Common myeloid progenitor, CD34-positive (primary cell): ENCODE data around the gene CCDC61.

Source experiments
- CTCF ChIA-PET: fragments of 350-600 bp; sonication (Branson Sonifier 250); formaldehyde crosslinking; loops from one replicate; lab custom pipeline; 2021; ENCODE audit warnings: antibody characterized with exemption; lab: Charles Lee
- POLR2A ChIA-PET: fragments of 350-600 bp; sonication (Branson Sonifier 250); formaldehyde crosslinking; loops from one replicate; lab custom pipeline; 2021; ENCODE audit warnings: antibody characterized with exemption; lab: Charles Lee
- DNase-seq, 3 donors: peaks; one replicate each; pipeline versions ENCODE4 v3.0.0 to v3.0.0-alpha.2; 2013
- H3K27ac ChIP-seq, 2 experiments: 1 replicate in 1 of 2; 2 replicates in 1 of 2; pipeline ENCODE4 v1.7.0; 2013; ENCODE audit warnings: inconsistent platforms in 2 of 2, low read length in 2 of 2, mild to moderate bottlenecking in 2 of 2, low read depth in 1 of 2, moderate library complexity in 1 of 2; ENCODE audit not compliant: severe bottlenecking in 2 of 2, insufficient read depth in 1 of 2, poor library complexity in 1 of 2
- H3K27me3 ChIP-seq, 5 experiments: replicated peaks in 2 of 5; 1 replicate in 3 of 5; 2 replicates in 2 of 5; pipeline versions ENCODE4 v1.6.1 to v1.7.0; 2013; ENCODE audit warnings: low read length in 4 of 5, mild to moderate bottlenecking in 2 of 5, moderate library complexity in 2 of 5, inconsistent platforms in 1 of 5; ENCODE audit not compliant: insufficient read depth in 5 of 5, control insufficient read depth in 4 of 5
- H3K36me3 ChIP-seq, 4 experiments: 1 replicate in 2 of 4; 2 replicates in 2 of 4; pipeline versions ENCODE4 v1.6.1 to v1.7.0; 2013; ENCODE audit warnings: low read length in 3 of 4, control low read depth in 1 of 4, mild to moderate bottlenecking in 1 of 4; ENCODE audit not compliant: control insufficient read depth in 4 of 4, insufficient read depth in 4 of 4
- H3K4me1 ChIP-seq, 4 experiments: 1 replicate in 3 of 4; 2 replicates in 1 of 4; pipeline versions ENCODE4 v1.6.1 to v1.7.1; 2013; ENCODE audit warnings: low read length in 3 of 4, mild to moderate bottlenecking in 3 of 4, control low read depth in 1 of 4, inconsistent platforms in 1 of 4, moderate library complexity in 1 of 4; ENCODE audit not compliant: control insufficient read depth in 4 of 4, insufficient read depth in 4 of 4; ENCODE audit errors: control extremely low read depth in 1 of 4
- H3K4me3 ChIP-seq, 7 experiments: 1 replicate in 4 of 7; 2 replicates in 3 of 7; pipeline versions ENCODE4 v1.5.1 to v1.7.0; 2013; ENCODE audit warnings: mild to moderate bottlenecking in 7 of 7, low read length in 6 of 7, moderate library complexity in 6 of 7, inconsistent platforms in 2 of 7, low read depth in 2 of 7, control low read depth in 1 of 7; ENCODE audit not compliant: insufficient read depth in 4 of 7, control insufficient read depth in 1 of 7; ENCODE audit errors: extremely low read depth in 1 of 7
- H3K9me3 ChIP-seq, 5 experiments: 1 replicate in 4 of 5; 2 replicates in 1 of 5; pipeline versions ENCODE4 v1.6.1 to v1.7.1; 2013; ENCODE audit warnings: low read length in 4 of 5, mild to moderate bottlenecking in 2 of 5, inconsistent platforms in 1 of 5, low read depth in 1 of 5, moderate library complexity in 1 of 5; ENCODE audit not compliant: control insufficient read depth in 4 of 5, insufficient read depth in 2 of 5; ENCODE audit errors: control extremely low read depth in 1 of 5
- WGBS: methylation state at CpG from one replicate; pipeline ENCODE4 v1.1.5; 2013; ENCODE audit not compliant: insufficient coverage; 5-methylcytosine and 5-hydroxymethylcytosine counted together

Gene CCDC61

DNA sequence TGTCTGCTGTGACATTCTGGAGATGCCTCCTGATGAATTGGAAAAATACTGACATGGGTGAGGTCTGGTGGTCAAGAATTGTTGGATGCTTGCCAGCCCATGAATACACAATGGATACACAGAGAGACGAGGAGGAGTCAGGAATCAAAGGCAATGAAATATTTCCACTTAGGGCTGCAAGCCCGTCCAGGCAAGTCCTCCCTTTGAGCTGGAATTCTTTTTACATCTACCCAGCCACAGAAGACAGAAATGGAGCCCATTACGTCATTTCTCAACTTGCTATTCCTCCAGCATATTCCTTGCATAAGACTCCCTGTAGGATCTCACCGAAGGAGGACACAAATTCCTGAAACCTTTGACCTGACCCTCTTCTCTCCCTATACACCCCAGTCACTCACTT is 61.3 kb downstream of the CCDC61 start:
- 90% methylated on average over 2 of the region's 4 CpGs for WGBS
- no peak for DNase-seq
- POLR2A ChIA-PET, result no interaction called here
- Histone ChIP-seq H3K9me3 (peaks cover 0 to 24% (median 3%) of the 10 kb centered on the region in 5 experiments), H3K36me3 (no peaks in the 10 kb centered on the region), H3K27ac (no peak overlapping the region), H3K27me3 (peaks cover 0 to 76% (median 6%) of the 10 kb centered on the region in 5 experiments), H3K4me1 (no peaks in the 10 kb centered on the region), H3K4me3 (no peak overlapping the region)
- CTCF ChIA-PET, result no interaction called here

DNA sequence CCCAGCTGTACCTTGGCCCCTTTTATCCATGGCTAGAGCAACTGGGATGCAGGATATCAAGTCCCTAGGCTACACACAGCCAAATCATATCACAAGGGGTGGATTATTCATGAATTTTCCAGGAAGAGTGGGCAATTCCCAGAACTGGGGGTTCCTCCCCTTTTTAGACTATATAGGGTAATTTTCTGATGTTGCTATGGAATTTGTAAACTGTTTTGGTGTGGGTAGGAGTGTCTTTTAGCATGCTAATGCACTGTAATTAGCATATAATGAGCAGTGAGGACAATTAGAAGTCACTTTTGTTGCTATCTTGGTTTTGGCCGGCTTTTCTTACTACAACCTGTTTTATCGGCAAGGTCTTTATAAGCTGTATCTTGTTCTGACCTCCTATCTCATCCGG is 63.5 kb downstream of the CCDC61 start:
- Histone ChIP-seq H3K4me3 (no peak overlapping the region), H3K9me3 (peaks cover 0 to 28% (median 3%) of the 10 kb centered on the region in 5 experiments), H3K27ac (no peak overlapping the region), H3K36me3 (no peaks in the 10 kb centered on the region), H3K4me1 (no peaks in the 10 kb centered on the region), H3K27me3 (peaks cover 0 to 80% (median 16%) of the 10 kb centered on the region in 5 experiments)
- POLR2A ChIA-PET, result no interaction called here
- CTCF ChIA-PET, result interaction anchor here (1.4 kb wide), 1 partner anchor 9 kb away, joined by 3 read pairs; no protein-coding TSS in a partner anchor
- 100% methylated on average over 1 of the region's 3 CpGs for WGBS
- no peak for DNase-seq

DNA sequence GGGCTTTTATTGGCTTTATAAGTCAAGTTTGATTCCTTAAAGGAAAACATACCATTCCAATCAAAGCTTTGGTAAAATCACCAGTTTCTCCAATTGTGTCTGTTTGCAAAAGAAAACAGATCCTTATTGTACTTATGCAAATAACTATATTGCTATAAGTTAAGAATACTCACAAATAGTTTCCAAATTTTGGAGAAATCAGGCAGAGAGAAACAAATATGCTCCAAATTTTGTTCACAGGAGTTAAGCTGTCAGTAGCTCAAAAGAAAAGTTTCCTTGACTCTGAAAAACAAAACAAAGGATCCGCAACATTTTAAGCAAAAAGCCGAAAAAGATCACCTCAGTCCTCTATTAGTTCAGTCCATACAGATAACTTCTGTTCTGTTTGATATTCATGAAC is 64.7 kb downstream of the CCDC61 start:
- H3K27ac ChIP-seq, result no peak overlapping the region
- DNase-seq, result peak in 1 of 3 donors; percentile 33
- no peaks in the 10 kb centered on the region for H3K4me1 ChIP-seq
- 100% methylated on average over 2 of the region's 2 CpGs for WGBS
- no peak overlapping the region for H3K4me3 ChIP-seq
- H3K36me3 ChIP-seq, result no peaks in the 10 kb centered on the region
- peaks cover 0 to 28% (median 3%) of the 10 kb centered on the region in 5 experiments for H3K9me3 ChIP-seq
- POLR2A ChIA-PET, result no interaction called here
- peaks cover 0 to 76% (median 16%) of the 10 kb centered on the region in 5 experiments for H3K27me3 ChIP-seq
- CTCF ChIA-PET, result interaction anchor here (1.4 kb wide), 1 partner anchor 10 kb away, joined by 3 read pairs; no protein-coding TSS in a partner anchor

DNA sequence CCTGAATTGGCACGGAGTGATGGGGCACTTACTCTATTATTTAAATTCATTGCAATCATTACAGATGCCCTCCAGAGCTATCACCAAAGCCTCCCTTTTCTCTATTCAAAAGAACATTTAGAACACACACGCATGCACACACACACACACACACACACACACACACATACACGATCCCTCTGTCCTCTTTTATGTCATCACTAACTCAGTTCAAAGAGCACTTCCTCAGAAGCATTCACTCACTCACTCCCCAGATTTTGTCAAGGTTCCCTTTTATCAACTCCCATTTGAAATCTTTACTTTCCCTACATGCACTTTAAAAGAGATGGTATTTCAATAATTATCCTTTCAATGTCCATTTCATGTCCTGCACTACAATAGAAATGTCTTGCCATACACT is 67.9 kb downstream of the CCDC61 start:
- WGBS, result 73% methylated on average over 2 of the region's 3 CpGs
- no peak overlapping the region for H3K4me3 ChIP-seq
- H3K27ac ChIP-seq, result no peak overlapping the region
- ChIA-PET CTCF (interaction anchor here (0.9 to 1.2 kb wide), 2 partner anchors 12 to 203 kb away, joined by 3 to 4 read pairs; no protein-coding TSS in a partner anchor), POLR2A (interaction anchor here (0.6 kb wide), 1 partner anchor 123 kb away, joined by 4 read pairs; no protein-coding TSS in a partner anchor)
- H3K4me1 ChIP-seq, result no peaks in the 10 kb centered on the region
- H3K27me3 ChIP-seq, result peaks cover 6 to 84% (median 37%) of the 10 kb centered on the region in 5 experiments
- peaks cover 0 to 28% (median 3%) of the 10 kb centered on the region in 5 experiments for H3K9me3 ChIP-seq
- no peak for DNase-seq
- no peaks in the 10 kb centered on the region for H3K36me3 ChIP-seq

DNA sequence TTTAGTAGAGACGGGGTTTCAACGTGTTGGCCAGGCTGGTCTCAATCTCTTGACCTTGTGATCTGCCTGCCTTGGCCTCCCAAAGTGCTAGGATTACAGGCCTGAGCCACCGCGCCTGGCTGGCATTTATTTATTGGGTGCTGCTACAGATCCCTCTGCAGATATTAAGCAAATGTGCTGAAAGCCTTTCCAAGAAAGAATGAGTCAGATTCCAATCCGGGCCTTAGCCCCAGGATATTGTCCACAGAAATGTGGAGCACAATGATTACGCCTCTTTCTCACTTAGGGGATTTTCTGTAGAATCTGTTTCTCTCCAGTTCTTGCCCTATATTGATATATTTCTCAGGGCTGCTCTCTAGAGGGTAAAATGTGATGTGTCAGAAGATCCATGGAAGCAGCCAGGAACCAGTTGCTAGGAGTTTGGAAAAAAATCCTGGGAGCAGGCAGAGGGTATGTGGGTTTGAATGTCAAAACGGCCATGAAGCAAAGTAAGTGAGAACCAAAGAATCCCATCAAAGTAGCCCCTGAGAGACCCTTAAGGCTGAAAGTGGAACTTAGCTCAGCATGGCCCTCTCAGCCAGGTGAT is 70.3 kb downstream of the CCDC61 start:
- no peak overlapping the region for H3K27ac ChIP-seq
- H3K27me3 ChIP-seq, result peaks cover 13 to 92% (median 47%) of the 10 kb centered on the region in 5 experiments
- no peaks in the 10 kb centered on the region for H3K36me3 ChIP-seq
- H3K4me1 ChIP-seq, result peaks cover 0 to 8% (median 1%) of the 10 kb centered on the region in 4 experiments
- H3K9me3 ChIP-seq, result peaks cover 0 to 11% (median 2%) of the 10 kb centered on the region in 5 experiments
- ChIA-PET POLR2A (no interaction called here), CTCF (interaction anchor here (1.4 to 2.8 kb wide), 2 partner anchors 36 to 38 kb away, joined by 3 to 9 read pairs; no protein-coding TSS in a partner anchor)
- H3K4me3 ChIP-seq, result no peak overlapping the region
- 72% methylated on average over 6 of the region's 7 CpGs for WGBS
- no peak for DNase-seq

DNA sequence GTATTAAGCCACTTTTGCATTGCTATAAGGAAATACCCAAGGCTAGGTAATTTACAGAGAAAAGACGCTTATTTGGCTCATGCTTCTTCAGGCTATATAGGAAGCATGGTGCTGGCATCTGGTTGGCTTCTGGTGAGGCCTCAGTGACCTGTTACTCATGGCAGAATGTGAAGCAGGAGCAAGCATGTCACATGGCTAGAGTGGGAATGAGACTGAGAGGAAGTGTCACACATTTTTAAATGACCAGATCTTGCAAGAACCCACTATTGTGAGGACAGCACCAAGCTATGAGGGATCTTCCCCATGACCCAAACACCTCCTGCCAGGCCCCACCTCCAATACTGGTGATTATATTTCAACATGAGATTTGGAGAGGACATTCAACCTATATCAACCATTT is 71.2 kb downstream of the CCDC61 start:
- POLR2A ChIA-PET, result no interaction called here
- peaks cover 0 to 5% (median 0%) of the 10 kb centered on the region in 5 experiments for H3K9me3 ChIP-seq
- no peak overlapping the region for H3K4me3 ChIP-seq
- CTCF ChIA-PET, result interaction anchor here (1.2 to 2.8 kb wide), 3 partner anchors 12 to 39 kb away, joined by 3 to 9 read pairs (median 3); no protein-coding TSS in a partner anchor
- DNase-seq, result no peak
- H3K4me1 ChIP-seq, result peaks cover 0 to 8% (median 1%) of the 10 kb centered on the region in 4 experiments
- no peaks in the 10 kb centered on the region for H3K36me3 ChIP-seq
- no CpG with 5 or more reads among the region's 1 CpG for WGBS
- no peak overlapping the region for H3K27ac ChIP-seq
- H3K27me3 ChIP-seq, result peaks cover 15 to 97% (median 52%) of the 10 kb centered on the region in 5 experiments

DNA sequence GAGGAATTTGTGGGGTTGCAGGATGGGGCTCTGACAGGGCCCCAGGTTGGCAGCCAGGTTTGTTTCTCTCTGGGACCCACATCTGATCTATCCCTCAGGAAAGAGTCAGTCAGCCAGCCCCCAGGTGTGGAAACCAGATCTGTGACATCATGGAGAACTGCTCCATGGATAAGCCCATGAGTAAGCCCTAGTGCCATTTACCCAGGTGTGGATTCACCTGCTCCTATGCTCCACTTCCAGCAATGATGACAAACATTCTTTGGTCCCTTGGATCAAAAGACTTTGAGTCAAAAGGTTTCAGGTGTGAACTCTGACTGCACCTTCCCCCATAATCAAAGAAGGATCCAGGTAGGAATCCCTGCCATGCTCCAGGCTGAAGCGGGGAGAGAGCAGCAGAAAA is 72.4 kb downstream of the CCDC61 start:
- WGBS, result 100% methylated on average over 1 of the region's 1 CpG
- CTCF ChIA-PET, result interaction anchor here (2.8 kb wide), 1 partner anchor 39 kb away, joined by 9 read pairs; no protein-coding TSS in a partner anchor

More for the DNA sequence above, 72.4 kb downstream of the CCDC61 start:
- no peaks in the 10 kb centered on the region for H3K36me3 ChIP-seq
- H3K4me1 ChIP-seq, result peaks cover 0 to 8% (median 1%) of the 10 kb centered on the region in 4 experiments
- H3K27me3 ChIP-seq, result peaks cover 17 to 97% (median 49%) of the 10 kb centered on the region in 5 experiments
- POLR2A ChIA-PET, result no interaction called here
- no peak overlapping the region for H3K4me3 ChIP-seq
- no peak overlapping the region for H3K27ac ChIP-seq
- no peak for DNase-seq
- no peaks in the 10 kb centered on the region for H3K9me3 ChIP-seq
